ENCODE data around the gene TNFRSF9. TPM values are rescaled to one million over a fixed set of nuclear protein-coding genes. Genes with fewer than 3 reads are reported as not detected.
A peak's percentile ranks its signal among the peaks of the same experiment; 100 is the strongest.
"Not testable (repeated sequence)": the region's sequence is repeated elsewhere in the genome, so short reads cannot be mapped to it uniquely, and the experiment has no call there.

Gene TNFRSF9
- total RNA-seq, 2 donors from 2014 or later: not detected

DNA sequence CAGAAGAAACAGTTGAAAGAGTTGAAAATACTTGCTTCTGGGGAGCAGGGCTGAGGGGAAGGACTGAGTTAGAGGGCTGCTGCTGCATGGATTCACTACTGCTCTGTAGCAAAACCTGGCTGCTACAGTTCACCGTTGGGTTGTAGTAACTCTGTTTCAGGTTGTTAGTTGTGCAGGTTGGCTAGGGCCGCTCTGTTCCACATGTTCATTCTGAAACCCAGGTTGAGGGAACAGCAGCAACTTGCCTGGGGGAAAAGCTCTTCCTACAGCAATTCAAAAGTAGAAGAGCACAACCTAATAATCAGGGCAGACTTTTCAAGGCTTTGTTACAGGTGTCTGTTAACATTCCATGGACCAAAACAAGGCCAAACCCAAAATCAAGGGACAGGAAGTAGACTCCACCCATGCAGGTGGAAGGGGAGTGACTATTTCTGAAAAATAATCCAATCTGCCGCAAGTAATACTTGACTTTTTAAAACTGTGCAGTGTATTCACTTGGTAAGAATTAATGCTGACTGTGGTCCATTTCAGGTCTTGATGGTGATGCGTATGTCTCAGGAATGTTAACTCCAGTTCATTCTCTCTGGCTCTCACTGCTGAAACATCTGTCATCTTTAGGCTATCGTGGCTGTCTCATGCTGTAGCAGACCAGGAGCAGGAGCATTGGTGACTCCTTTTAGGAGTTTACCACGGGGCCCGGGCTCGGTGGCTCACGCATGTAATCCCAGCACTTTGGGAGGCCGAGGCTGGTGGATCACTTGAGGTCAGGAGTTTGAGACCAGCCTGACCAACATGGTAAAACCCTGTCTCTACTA lies 15.8 kb upstream of the TNFRSF9 start:
- H3K36me3 ChIP-seq: no peaks in the 10 kb centered on the region
- DNase-seq (ENCODE audit: low spot score): no peak
- no peaks in the 10 kb centered on the region for H3K9me3 ChIP-seq
- TF ChIP-seq, protein P1, sequence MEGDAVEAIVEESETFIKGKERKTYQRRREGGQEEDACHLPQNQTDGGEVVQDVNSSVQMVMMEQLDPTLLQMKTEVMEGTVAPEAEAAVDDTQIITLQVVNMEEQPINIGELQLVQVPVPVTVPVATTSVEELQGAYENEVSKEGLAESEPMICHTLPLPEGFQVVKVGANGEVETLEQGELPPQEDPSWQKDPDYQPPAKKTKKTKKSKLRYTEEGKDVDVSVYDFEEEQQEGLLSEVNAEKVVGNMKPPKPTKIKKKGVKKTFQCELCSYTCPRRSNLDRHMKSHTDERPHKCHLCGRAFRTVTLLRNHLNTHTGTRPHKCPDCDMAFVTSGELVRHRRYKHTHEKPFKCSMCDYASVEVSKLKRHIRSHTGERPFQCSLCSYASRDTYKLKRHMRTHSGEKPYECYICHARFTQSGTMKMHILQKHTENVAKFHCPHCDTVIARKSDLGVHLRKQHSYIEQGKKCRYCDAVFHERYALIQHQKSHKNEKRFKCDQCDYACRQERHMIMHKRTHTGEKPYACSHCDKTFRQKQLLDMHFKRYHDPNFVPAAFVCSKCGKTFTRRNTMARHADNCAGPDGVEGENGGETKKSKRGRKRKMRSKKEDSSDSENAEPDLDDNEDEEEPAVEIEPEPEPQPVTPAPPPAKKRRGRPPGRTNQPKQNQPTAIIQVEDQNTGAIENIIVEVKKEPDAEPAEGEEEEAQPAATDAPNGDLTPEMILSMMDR (IDR thresholded peaks at IDR 0.05): no peak
- H3K4me3 ChIP-seq: no peak overlapping the region
- no peak overlapping the region for H3K27ac ChIP-seq
- no peaks in the 10 kb centered on the region for H3K27me3 ChIP-seq
- peaks cover 0 to 9% of the 10 kb centered on the region in 2 donors for H3K4me1 ChIP-seq

- peaks cover 0 to 4% of the 10 kb centered on the region in 2 donors for H3K4me1 ChIP-seq
- no peaks in the 10 kb centered on the region for H3K36me3 ChIP-seq
- no peaks in the 10 kb centered on the region for H3K9me3 ChIP-seq
- peak overlapping the region; percentile 89 to 93 for H3K27ac ChIP-seq
- DNase-seq (ENCODE audit: low spot score): no peak
- no peaks in the 10 kb centered on the region for H3K27me3 ChIP-seq
- peak overlapping the region; percentile 54 to 66 for H3K4me3 ChIP-seq
- TF ChIP-seq, protein P1 (IDR thresholded peaks at IDR 0.05): no peak
Measured at GRCh38 chr1:7954683-7955082, 14.0 kb upstream of the TNFRSF9 start.

DNA sequence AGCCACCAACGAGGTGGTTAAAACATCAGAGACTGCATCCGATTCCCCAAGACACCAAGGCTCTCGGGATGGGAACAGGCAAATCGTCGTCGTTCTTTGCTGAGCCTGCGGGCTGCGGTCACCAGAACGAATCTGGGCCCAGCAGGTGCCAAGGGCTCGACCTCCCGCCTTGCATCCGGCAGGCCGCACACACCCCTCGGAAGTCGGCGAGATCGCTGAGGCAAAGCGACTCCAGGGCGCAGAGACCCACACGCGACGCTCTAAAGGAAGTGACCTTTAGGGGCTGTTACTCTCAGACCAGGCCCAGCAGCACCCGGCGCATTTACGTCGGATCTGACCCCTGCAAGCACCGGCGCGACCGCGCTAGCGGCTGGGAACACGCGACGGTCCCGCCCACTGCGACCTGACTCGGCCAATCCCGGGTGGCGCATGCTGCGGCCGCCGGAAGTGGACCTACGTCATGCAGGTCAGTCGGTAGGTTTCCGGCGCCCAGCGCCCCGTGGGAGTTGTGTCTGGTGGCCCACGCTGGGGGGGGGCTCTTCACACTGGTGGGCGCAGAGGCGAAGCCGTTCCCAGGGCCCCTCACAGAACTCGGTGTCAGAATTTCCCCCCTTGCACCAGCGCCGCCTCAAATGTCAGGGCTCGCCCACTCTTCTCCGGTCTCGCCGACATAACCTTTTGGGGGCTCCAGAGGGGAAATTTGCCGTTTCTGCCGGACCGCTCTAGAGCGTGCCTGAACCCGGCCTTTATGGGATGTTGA lies 13.4 kb upstream of the TNFRSF9 start:
- Histone ChIP-seq H3K4me3 (peak overlapping the region; percentile 54 to 66), H3K4me1 (peaks cover 0 to 4% of the 10 kb centered on the region in 2 donors), H3K27me3 (no peaks in the 10 kb centered on the region), H3K36me3 (no peaks in the 10 kb centered on the region), H3K9me3 (no peaks in the 10 kb centered on the region), H3K27ac (peak overlapping the region; percentile 89 to 93)
- DNase-seq (ENCODE audit: low spot score): peak; percentile 97
- TF ChIP-seq, protein P1 (IDR thresholded peaks at IDR 0.05): no peak

- DNase-seq (ENCODE audit: low spot score); H3K4me3 ChIP-seq; H3K27me3 ChIP-seq; H3K27ac ChIP-seq; H3K9me3 ChIP-seq; H3K4me1 ChIP-seq; H3K36me3 ChIP-seq: not testable (repeated sequence)
Measured at GRCh38 chr1:7952791-7953190, 12.2 kb upstream of the TNFRSF9 start.

DNA sequence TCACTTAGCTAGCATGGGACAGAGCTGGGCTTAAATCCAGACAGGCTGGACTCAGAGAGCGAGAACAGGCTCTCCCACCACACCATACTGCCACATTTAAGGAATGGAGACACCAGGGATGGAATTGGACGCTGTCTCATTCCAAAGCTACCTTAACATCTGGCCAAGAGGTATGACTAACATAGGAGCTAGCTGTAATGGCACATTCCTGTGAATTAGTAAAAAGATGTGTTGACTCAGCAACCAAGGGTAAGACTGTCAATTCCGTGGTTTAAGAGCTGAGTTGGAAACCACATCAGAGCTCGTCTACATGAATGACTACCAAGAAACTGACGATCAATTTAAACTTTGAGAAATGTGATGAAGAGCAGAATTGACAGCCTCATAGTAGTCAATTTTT lies 8.3 kb upstream of the TNFRSF9 start:
- Histone ChIP-seq H3K4me3 (no peak overlapping the region), H3K27ac (no peak overlapping the region), H3K27me3 (no peaks in the 10 kb centered on the region), H3K9me3 (no peaks in the 10 kb centered on the region), H3K4me1 (peaks cover 0 to 4% of the 10 kb centered on the region in 2 donors), H3K36me3 (no peaks in the 10 kb centered on the region)
- TF ChIP-seq, protein P1 (IDR thresholded peaks at IDR 0.05): no peak
- DNase-seq (ENCODE audit: low spot score): no peak

GRCh38 chr1:7943251-7943650 lies 2.6 kb upstream of the TNFRSF9 start:
- Histone ChIP-seq H3K4me3 (no peak overlapping the region), H3K4me1 (peaks cover 0 to 18% of the 10 kb centered on the region in 2 donors), H3K9me3 (no peaks in the 10 kb centered on the region), H3K27ac (no peak overlapping the region), H3K36me3 (no peaks in the 10 kb centered on the region), H3K27me3 (no peaks in the 10 kb centered on the region)
- TF ChIP-seq, protein P1 (IDR thresholded peaks at IDR 0.05): no peak
- no peak for DNase-seq (ENCODE audit: low spot score)
